GM18511 (cell line): ENCODE results near the gene JMJD4.

ENCODE experiments used
- ATAC-seq: cut with Tn5 transposase; IDR thresholded peaks from one replicate; pipeline ENCODE4 v1.9.1; 2021; ENCODE audit warnings: mild to moderate bottlenecking, moderate library complexity; ENCODE audit not compliant: unreplicated experiment

Gene JMJD4

DNA sequence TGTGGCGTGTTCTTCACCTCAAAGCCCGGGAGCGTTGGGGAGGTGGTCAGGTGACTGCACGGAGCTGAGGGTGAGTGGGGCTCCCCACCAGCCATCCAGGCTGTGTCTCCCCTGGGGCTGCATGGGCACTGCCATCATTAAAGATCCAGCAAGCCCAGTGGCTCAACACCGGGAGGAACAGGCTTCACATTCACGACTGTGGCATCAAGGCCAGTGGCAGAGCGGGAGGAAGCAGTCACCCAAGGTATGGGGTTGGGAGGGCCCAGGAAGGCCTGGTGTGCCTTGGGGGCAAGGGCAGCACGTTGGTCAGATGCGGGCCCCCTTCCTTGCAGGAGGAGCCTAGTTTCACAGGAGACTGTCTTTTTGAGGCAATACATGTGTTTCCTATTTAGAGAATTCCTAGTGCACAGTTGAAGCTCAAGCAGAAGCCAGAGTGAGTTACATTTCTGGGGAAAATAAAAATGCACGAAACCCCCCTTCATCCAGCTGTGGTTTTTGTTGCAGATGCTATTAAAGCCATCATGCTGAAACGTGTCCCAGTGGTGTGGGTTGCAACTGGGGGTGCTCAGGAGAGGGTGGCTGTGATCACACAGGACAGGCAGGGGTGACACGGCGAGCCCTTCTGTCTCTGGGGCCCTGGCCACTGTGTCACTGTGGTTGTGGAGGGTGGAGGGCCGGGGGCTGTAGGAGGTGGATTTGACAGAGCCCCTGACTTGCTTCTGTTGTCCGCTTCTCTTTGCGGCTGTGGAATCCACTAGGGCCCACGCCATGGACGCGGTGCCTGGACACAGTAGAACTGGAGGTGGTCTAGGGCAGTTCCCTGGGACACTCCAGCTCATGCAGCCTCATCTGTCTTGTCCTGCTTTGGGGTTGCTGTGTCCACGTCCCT is 34.2 kb upstream of the JMJD4 start:
- ATAC-seq, result no peak

DNA sequence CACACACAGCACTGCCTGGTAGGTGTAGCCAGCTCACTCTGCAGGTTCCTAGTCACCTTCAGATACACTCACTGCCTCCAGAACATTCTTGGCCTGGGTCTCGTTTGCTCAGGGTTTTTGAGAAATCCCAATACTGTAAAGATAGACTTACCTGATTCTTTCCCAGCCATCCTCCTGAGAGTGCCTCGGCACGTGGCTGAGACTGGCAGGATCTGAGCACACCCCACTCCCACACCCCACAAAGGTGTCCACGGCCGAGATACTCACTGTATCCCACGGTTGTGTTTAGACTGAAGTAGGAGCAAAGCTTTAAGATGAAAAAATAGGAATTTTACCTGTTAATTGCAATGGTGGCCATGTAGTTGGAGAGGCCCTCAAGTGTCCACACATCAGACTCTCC is 33.5 kb upstream of the JMJD4 start:
- no peak for ATAC-seq

DNA sequence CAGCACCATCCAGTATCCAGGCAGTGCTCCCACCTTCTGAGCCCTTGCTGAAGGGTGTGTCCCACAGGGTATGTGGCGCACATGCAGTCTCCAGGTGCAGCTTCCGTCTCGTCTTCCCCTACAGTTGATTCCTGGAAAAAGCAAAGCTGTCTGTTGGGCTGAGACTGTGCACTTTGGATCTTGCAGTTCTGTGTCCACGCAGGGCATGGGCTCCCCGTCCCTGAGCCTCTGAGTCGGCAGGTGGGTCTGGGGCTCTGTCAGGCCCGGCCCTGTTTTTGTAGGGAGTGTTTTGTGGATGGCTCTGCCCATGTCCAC is 33.0 kb upstream of the JMJD4 start:
- ATAC-seq, result no peak

DNA sequence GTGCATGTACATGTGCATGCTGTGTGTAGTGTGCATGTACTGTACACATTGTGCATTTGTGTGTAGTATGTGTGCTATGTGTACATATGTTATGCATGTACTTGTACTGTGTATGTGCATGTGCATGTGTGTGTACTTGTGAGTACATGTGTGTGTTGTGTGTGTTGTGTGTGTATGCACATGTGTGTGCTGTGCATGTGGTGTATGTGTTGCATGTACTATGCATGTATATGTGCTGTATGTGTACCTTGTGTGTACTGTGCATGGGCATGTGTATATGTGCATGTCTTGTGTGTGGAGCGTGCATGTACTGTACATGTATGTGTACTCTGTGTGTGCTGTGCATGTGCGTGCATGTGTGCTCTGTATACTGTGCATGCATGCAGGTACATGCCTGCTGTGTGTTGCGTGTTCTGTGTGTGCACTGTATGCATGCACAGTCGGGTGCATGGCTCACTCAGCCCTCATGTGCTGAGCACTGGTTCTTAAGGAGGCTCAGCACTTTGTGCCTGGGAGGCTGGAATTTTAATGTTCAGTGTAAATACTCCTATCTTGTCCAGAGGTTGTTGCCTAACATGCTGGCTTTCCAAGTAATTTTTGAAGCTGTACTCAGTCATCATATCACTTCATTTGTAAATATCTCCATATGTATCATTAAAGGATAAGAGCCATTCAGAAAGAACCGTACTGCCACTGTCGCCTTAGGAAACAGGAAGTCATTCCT is 32.5 kb upstream of the JMJD4 start:
- ATAC-seq, result no peak

DNA sequence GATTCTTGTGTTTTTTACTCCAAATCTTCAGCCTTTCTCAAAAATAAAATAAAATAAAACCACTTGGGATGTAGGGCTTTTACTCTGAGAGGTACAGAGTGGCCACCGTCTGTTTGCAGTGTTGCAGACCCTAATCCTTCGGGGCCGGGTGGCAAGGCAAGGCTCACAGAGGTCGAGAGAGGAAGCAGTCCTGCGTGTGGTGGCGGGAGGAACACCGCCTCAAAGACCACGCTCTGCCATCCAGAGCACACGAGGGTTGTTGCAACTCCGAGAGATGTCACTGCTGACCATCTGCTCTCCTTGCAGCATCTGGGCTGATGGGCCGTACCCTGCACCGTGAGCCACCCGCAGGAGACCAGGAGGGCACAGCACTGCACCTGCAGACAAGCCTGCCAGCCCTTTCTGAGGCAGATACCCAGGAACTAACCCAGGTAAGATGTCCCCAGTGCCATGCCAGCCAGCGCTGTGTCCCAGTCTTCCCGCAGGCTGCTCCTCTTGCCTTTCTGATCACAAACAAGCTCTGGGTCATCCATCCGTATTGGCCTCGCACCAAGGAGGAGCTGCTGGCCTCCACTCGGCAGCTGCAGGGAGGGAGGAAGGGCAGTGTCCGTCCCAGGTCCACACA is 31.7 kb upstream of the JMJD4 start:
- no peak for ATAC-seq

DNA sequence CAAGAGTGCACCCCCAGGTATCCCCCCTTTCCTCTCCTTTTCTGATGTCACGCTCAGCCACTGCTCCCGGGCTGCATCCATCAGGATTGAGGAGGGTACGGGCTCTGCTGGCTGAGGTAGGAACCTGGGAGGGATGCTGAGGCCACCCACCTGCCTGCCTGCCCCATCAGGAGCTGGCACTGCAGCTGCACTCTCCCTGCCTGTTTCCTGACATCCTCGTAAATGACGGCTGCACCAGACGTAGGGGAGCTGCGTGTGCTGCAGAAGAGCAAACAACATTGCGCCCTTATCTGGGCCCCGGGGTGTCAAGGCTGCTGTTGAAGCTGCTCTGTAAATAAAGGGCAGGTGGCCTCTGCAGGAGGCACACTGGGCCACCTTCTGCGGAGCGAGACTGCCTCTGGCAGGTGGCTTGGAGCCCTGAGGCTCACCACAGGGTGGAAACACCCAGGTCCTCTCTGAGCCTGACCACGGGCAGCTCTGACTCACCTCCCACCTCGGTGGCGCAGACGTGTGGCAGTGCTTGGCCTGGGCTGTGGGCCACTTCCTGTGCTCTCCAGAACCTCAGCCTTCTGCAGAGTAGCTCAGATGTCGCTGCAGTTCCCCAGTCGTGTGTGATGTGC is 31.0 kb upstream of the JMJD4 start:
- peak; percentile 38 for ATAC-seq

DNA sequence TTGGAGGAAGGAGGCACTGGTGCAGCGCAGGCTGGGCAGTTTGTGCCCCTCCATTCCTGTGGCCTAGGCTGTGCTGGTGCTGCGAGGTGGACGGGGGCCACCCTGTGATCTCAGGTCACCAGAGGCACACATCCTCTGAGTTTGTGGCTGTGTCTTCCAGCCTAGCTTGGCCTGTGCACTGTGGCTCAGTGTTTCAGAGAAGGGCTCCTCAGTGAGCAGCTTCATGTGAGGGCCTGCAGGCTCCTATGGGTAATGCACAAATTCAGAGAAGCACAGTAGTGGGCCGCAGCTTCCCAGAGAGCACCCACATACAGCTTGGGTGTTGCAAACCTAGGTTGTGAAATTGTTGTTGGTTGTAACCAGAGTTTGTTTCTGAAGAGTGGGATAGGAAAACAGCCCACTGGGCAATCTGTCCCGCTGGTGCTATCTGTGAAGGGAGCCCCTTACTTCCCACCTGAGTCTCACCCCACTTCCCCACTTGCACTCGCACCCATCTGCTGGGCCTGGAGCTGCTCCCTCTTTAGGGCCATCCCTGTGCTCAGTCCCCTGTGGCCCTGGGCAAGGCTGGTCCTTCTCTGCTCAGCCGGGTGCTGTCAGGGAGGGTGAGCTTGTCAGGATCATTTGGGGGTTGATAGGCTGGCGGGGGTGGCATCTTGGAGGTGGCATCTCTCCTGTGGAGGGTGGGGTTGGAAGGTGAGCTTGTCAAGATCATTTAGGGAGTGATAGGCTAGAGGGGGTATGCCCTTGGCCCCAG is 30.3 kb upstream of the JMJD4 start:
- ATAC-seq, result no peak

DNA sequence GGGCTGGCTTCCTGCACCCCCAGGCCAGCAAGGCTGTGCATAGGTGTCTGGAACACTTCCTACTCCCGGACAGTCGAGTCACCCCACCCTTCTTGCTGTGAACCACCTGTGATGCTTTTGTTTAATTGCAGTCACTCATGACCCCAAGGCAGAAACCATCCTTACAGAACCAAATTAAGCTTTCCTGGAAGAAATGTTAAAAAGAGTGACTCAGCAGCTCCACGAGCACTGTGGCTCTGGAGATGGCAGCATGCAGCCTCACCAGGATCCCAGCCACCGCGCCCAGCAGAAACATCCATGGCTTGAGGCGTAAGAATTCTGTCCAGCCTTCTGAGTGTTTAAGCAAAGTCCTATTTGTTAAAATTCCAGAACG is 28.9 kb upstream of the JMJD4 start:
- no peak for ATAC-seq

DNA sequence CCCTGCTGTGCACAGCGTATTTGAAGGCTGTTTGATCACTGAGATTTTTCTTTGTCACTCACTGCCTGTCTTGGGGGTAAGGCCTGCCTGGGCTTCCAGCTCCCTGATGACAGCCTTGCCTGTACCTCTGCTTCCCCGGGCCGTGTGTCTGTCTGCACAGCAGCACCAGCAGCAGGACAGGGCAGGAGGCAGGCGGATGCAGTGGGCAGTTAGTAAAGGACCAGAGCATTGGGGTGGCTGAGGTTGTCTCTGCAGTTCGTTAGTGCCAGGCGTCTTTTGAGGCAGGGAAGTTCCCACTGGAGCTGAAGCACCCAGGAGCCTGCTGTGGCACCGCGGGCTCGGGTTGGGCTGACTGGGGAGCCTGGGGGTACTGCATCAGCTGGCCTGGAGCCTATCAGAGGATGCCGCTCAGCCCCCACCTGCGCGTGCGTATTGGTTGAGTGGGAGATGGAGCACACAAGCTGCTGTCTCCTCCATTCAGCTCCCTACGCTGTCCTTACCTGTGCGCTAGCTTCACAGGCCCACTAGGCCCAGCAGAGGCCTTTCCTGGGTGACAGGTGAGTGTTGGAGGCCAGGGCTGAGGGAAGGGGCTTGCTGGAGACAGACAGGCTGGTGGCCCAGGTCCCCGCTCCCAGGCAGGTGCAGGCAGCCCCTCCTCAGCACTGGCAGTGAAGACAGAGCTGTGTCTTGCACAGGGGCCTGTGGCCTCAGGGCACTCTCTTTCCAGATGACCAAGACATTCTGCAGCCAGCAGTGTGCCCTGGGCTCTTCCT is 28.3 kb upstream of the JMJD4 start:
- ATAC-seq, result no peak

DNA sequence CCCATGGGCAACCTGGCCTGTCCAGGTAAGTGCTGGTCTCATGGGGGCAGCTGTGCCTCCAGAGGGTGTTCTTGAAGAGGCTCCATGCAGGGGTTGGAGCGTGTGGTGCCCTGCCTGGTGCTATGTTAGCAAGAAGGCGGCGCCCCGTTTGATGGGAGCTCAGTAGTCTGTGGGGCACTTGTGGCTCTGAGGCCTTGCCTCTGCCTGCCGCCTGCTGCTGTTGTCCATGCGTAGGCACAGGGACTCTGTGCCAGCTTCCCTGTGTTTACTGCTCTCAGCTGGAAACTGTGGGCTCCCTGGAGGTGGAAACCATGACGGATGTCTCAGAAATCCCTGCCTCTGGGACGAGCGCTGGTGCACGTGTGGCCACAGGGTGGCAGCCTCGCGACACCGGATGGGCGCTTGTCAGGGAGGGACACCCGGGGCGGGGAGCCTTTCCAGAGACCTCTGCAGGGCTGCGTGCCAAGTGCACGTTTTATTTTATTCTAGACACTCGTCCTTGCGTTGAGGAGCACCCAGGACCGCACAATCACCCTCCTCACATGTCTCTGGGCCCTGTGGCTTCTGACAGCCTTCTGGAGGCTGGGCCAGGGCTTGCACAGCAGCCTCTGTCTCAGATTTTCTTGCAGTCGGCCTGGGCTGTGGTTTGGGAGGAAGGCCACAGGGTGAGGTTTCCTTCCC is 27.3 kb upstream of the JMJD4 start:
- ATAC-seq, result peak; percentile 75

DNA sequence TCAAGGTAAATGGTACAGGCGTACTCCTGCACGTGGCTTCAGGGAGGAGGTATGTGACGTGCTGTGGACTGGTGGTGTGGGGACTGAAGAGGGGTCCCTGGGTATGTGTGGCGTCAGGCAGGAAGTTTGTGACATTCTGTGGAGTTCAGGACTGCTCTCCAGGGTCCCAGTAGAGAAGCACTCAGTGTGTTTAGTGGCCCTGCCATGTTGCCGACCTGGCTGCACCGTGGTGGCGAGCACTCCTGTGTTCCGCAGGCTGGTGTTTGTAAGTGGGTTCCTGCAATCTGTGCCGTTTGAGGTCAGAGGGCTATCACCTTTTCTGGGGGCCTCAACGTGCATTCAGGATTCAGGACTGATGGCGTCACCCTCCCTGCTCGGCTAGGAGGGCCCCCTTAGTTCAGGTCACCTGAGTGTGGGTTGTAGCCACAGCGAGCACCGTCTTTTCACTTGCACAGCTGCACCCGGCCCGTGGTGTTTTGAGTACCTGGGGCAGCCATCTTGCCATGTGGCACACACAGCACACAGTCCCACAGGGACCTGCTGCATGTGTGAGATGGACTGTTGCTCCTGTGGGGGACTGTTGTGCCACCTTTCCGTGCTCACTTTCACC is 26.6 kb upstream of the JMJD4 start:
- no peak for ATAC-seq

DNA sequence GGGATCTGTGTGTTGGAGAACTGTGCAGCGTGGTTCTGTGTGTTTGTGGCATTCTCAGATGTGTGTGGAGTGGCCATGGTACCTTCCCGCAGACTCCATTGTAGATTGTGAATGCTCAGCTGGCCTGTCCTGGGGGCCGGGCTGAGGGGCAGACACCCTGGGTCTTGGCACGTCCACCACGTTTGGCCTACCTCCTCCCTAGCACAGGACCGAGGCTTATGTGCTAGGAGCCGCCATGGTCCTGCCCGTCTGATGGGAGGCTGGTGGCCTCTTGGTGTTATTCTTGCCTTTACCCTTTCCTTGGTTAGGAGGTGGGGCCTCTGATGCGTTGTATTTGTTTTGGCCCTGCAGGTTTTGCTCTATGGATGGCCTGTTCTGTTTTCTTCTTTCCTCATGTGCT is 25.3 kb upstream of the JMJD4 start:
- ATAC-seq, result no peak

DNA sequence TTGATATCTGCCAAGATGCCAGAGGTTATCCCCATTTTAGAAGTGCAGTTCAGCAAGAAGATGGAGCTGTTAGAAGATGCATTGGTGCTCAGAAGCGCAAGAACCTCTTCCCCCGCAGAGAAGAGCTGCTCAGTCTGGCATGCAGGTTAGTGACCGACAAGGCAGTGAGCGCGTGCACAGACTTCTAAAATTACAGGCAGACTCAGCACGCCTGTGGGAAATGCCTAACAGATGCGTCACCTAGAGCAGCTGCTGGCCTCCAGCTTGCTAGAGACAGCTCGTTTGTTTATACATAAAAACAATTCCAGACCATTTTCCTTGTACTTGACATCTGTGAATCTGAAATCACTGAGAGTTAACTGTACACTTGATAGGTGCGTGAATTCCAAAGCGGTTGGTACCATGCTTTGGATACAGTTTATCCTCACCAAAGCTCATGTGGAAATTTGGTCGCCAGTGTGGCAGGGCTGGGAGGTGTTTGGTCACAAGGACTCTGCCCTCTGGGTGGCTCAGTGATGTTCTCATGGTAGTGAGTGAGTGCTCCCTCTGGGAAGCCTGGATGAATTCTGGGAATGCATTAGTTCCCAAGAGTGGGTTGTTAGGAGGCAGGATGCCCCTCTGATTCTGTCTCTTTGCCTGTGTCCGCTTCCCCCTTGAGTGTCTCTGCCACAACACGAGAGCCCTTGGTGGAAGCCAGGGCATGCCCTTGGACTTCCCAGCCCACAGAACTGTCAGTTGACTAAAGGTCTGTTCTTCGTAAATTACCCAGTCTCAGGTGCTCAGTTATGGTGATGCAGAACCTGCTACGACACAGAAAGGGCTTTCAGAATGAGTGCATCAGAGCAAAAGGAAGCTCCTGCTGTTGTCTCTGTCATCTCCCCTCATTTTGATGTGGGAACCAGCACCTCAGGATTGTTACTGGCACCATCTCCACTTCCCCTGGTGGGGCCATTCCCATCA is 24.5 kb upstream of the JMJD4 start:
- ATAC-seq, result no peak

DNA sequence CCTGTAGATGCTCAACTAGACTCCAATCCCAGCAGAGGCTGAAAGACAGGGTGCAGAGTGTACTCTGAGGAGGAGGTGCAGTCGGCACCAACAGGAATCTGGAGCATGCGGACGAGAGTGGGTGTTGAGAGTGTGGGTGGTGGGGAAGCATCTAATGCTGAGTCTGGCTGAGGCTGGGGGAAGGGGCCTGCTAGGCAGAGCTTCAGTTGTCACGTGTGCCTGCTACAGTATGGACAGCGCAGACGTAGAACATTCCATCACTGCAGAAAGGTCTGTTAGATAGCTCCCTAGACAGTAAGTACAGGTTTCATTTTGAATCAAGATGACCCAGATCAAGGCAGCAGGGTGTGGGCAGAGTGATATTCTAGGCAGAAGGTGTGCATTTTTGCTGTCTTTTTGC is 23.3 kb upstream of the JMJD4 start:
- ATAC-seq, result peak; percentile 58

DNA sequence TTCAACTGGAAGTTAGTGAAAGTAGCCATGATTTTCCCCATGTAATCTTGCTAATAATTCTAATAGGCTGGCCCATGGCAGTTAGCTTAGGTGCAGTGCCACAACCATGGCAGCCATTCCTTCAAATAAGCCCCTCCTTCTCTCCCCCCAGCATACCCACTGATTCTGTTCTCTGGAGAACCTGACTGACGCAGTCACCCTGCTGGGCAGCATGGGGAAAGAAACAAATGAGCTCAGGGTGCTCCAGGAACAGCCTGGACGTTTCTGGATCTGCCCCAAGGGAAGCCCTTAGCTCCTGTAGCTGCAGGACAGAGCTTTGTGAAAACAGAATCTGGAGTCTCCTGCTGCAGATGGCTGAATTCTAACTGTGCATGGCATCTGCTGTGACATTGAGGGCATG is 22.7 kb upstream of the JMJD4 start:
- ATAC-seq, result no peak

DNA sequence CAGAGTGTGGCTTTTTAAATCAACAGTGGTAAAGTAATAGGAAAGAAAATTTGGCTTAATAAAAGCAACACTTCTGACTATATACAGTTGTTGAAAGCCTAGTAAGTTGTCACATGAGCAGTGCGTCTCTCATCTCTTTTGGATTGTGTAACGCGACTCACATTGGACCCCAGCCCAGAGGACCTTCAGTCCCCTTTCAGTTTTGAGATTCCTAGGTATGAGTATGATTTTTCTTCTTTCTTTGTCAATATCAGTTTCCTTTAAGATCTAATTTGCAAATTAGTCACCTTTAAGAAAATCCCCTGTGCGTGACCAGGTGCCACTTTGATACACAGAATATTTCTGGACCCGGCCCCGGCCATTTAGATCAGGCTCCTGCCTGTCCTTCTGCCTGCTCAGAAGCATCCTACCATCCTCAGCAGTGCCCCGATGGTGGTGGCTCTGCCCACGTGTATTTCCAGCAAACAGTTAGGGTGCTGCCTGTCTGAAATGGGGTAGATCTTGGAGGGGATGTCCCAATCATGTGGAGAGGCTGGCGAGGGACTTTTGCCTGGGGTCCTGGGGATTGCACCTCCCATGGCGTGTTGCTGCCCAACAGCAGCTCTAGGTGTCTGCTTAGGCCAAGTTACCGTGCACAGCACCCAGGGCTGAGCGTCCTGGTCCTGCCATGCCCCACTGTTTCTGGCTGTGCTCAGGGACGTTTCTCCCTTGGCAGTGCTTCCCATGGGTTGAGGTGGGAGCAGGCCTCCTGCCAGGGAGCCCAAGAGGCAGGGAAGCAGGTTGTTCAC is 21.3 kb upstream of the JMJD4 start:
- peak; percentile 39 for ATAC-seq

DNA sequence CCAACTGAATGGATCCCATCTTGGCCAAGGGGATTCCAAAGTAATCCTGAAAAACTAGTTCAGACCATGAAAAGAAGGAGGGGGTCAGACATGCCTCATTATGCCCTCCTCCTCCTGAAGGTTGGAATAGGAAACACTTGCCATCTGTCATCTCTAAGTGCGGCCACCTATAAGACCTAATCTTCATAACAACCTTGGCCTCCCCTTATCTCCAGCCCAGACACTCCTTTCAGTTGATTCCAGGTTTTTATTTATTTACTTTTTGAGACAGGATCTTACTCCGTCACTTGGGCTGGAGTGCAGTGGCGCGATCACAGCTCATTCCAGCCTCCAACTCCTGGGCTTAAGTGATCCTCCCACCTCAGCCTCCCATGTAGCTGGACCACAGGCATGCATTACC is 19.9 kb upstream of the JMJD4 start:
- no peak for ATAC-seq
